GM23248 (cell line): ENCODE data around the gene KCNK6. TPM values are rescaled to one million over a fixed set of nuclear protein-coding genes. Genes with fewer than 3 reads are reported as not detected.
"Not testable (repeated sequence)": the region's sequence is repeated elsewhere in the genome, so short reads cannot be mapped to it uniquely, and the experiment has no call there.

Experiments used
- DNase-seq: peaks from one replicate; pipeline ENCODE4 v3.0.0-alpha.2; 2015
- H2AFZ ChIP-seq: fragments of 200-600 bp; sonication (generic); 2 replicates; pipeline ENCODE4 v1.6.1; 2016; ENCODE audit warnings: antibody characterized with exemption
- H3F3A ChIP-seq: fragments of 200-600 bp; sonication (generic); 2 replicates; pipeline ENCODE4 v1.6.1; 2016; ENCODE audit warnings: mild to moderate bottlenecking, antibody characterized with exemption, mixed run types; ENCODE audit not compliant: insufficient read depth
- H3K27ac ChIP-seq: fragments of 200-600 bp; sonication (generic); 2 replicates; pipeline ENCODE4 v1.5.1; 2016; ENCODE audit warnings: mild to moderate bottlenecking
- H3K27me3 ChIP-seq: fragments of 200-600 bp; sonication (generic); replicated peaks from 2 replicates; pipeline ENCODE4 v1.6.1; 2016; ENCODE audit warnings: mild to moderate bottlenecking; ENCODE audit not compliant: insufficient read depth
- H3K36me3 ChIP-seq: fragments of 200-600 bp; sonication (generic); 2 replicates; pipeline ENCODE4 v1.6.1; 2016; ENCODE audit warnings: low read depth, mild to moderate bottlenecking
- H3K4me1 ChIP-seq: fragments of 200-600 bp; sonication (generic); 2 replicates; pipeline ENCODE4 v1.6.1; 2016; ENCODE audit warnings: mild to moderate bottlenecking; ENCODE audit not compliant: insufficient read depth
- H3K4me2 ChIP-seq: fragments of 200-600 bp; sonication (generic); one replicate; pipeline ENCODE4 v1.6.1; 2016; ENCODE audit warnings: mild to moderate bottlenecking; ENCODE audit not compliant: unreplicated experiment
- H3K4me3 ChIP-seq: fragments of 200-600 bp; sonication (generic); 2 replicates; pipeline ENCODE4 v1.5.1; 2016; ENCODE audit warnings: mild to moderate bottlenecking
- H3K79me2 ChIP-seq: fragments of 200-600 bp; sonication (generic); 2 replicates; pipeline ENCODE4 v1.6.1; 2016; ENCODE audit warnings: mild to moderate bottlenecking; ENCODE audit not compliant: insufficient read depth
- H3K9ac ChIP-seq: fragments of 200-600 bp; sonication (generic); 2 replicates; pipeline ENCODE4 v1.6.1; 2016; ENCODE audit warnings: mild to moderate bottlenecking
- H3K9me2 ChIP-seq: fragments of 200-600 bp; sonication (generic); 2 replicates; pipeline ENCODE4 v1.6.1; 2016; ENCODE audit warnings: mixed run types, mild to moderate bottlenecking, moderate library complexity; ENCODE audit not compliant: insufficient read depth
- H3K9me3 ChIP-seq: fragments of 200-600 bp; sonication (generic); one replicate; pipeline ENCODE4 v1.6.1; 2017; ENCODE audit warnings: low read depth
- H4K20me1 ChIP-seq: fragments of 200-600 bp; sonication (generic); 2 replicates; pipeline ENCODE4 v1.6.0; 2016; ENCODE audit not compliant: insufficient read depth
- EZH2 ChIP-seq: fragments of 200-600 bp; sonication (generic); IDR thresholded peaks from 2 replicates; pipeline ENCODE4 v1.6.1; 2018; ENCODE audit warnings: antibody characterized with exemption, mild to moderate bottlenecking; ENCODE audit not compliant: insufficient read depth, poor library complexity, severe bottlenecking
- EZH2phosphoT487 ChIP-seq: fragments of 200-600 bp; sonication (generic); IDR thresholded peaks from 2 replicates; pipeline ENCODE4 v1.6.1; 2018; ENCODE audit warnings: antibody characterized with exemption, moderate library complexity, mild to moderate bottlenecking, low read depth; ENCODE audit not compliant: insufficient read depth
- WGBS, 2 experiments: methylation state at CpG; one replicate each; pipeline ENCODE4 v1.1.6; 2015 to 2017; ENCODE audit warnings: low lambda C conversion rate in 2 of 2, low coverage in 1 of 2; ENCODE audit errors: missing lambda C conversion rate in 2 of 2; 5-methylcytosine and 5-hydroxymethylcytosine counted together
- in situ Hi-C: fragments of 300-500 bp; cut with MboI; formaldehyde crosslinking; loops from 2 replicates; pipeline ENCODE4 v1.15.0; 2020
- polyA plus RNA-seq: library from polyadenylated mRNA; unstranded; fragments of >200 nt; fragmentation: Nextera tagmentation; extraction: Ambion mirVana; gene quantifications from 2 replicates; pipeline ENCODE4 v1.2.1, GENCODE V29; 2016
- total RNA-seq: library from RNA; depleted of rRNA; stranded (reverse); fragments of >200 nt; shearing (Covaris generic); gene quantifications from 2 replicates; pipeline ENCODE4 v1.2.3, GENCODE V29; 2014

KCNK6 gene
- total and polyA plus RNA-seq, 2 experiments from 2014 or later = 12.1 to 15.5 TPM

DNA sequence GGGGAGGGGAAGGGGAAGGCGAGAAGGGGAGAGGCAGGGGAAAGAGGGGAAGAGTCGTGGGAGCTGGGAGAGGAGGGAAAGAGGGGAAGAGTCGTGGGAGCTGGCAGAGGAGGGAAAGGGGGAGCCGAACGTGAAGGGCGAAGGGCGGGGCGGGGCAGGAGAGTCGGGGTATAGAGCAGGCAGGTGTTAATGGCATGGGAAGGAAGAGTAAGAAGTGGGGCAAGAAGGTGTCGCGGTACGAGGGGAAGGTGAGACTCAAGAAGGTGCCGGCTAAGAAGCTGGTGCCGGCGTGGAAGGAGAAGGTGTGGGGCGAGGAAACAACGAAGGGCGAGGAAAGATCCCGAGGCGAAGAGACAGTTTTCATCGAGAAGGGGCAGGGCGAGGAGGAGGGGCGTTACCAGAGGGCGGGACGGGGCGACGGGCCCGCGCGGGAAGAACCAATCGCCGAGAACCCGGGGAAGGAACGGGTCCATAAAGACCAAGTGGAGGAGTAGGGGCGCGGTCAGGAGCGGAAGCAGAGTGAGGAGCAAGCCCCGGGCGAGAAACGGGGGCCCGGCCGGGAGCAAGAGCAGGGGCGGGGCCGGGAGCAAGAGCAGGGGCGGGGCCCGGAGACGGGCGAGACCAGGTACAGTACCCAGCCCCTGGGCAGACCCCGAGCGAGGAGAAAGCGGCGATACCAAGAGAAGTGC is 16.4 kb downstream of the KCNK6 start:
- Histone ChIP-seq H3K27me3 (no peaks in the 10 kb centered on the region), H3F3A (peaks cover 9% of the 10 kb centered on the region; the same call in 1 of the 2 replicates), H3K9me2 (no peaks in the 10 kb centered on the region), H3K4me1 (no peaks in the 10 kb centered on the region), H4K20me1 (no peaks in the 10 kb centered on the region), H3K79me2 (no peaks in the 10 kb centered on the region), H3K4me2 (peak overlapping the region; percentile 93), H3K27ac (peak overlapping the region; percentile 51), H2AFZ (peak overlapping the region; percentile 99), H3K36me3 (no peaks in the 10 kb centered on the region), H3K9ac (peak overlapping the region; percentile 65), H3K4me3 (peak overlapping the region; percentile 87), H3K9me3 (no peaks in the 10 kb centered on the region)
- in situ Hi-C loops = no loop called here
- WGBS, 2 experiments = 1 to 2% methylated on average over 11 to 52 of the region's 52 CpGs
- DNase-seq = peak; percentile 98
- no peak for TF ChIP-seq EZH2phosphoT487
- no peak for TF ChIP-seq EZH2

DNA sequence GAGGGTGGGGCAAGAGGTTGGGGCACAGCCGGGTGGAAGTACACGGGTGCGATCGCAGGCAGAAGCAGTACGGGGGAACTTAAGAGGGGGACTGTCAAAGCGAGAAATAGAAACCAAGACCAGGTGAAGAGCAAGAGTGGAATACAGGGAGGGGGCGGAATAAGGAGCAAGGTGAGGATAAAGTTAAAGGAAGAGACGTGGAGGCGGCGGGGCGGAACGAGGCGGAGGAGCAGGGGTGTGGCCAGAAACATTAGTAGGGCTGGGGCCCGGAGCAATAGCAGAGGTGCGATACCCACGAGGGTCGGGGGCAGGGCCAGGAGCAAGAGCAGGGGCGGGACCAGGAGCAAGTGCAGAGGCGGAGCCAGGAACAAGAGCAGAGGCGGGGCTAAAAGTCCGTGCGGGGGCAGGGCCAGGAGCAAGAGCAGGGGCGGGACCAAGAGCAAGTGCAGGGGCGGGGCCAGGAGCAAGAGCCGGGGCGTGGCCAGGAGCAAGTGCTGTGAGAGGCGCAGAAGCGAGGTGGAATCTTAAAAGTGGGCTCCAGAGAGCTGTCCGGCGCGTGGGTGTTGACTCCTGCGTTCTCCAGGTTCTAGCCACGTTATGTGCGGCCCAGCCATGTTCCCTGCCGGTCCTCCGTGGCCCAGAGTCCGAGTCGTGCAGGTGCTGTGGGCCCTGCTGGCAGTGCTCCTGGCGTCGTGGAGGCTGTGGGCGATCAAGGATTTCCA is 17.2 kb downstream of the KCNK6 start:
- Histone ChIP-seq H3K9me3 (no peaks in the 10 kb centered on the region), H3K9me2 (no peaks in the 10 kb centered on the region), H3K27ac (peak overlapping the region; percentile 44), H3F3A (peaks cover 2% of the 10 kb centered on the region; the same call in 1 of the 2 replicates), H3K36me3 (no peaks in the 10 kb centered on the region), H3K4me3 (peak overlapping the region; percentile 87), H3K27me3 (no peaks in the 10 kb centered on the region), H2AFZ (peak overlapping the region; percentile 99), H3K4me2 (peak overlapping the region; percentile 93), H3K9ac (peak overlapping the region; percentile 65), H3K79me2 (no peaks in the 10 kb centered on the region), H4K20me1 (no peaks in the 10 kb centered on the region), H3K4me1 (no peaks in the 10 kb centered on the region)
- peak; percentile 97 for DNase-seq
- in situ Hi-C loops = no loop called here
- no peak for TF ChIP-seq EZH2
- TF ChIP-seq EZH2phosphoT487 = no peak
- WGBS, 2 experiments = 6 to 10% methylated on average over 32 to 41 of the region's 41 CpGs

DNA sequence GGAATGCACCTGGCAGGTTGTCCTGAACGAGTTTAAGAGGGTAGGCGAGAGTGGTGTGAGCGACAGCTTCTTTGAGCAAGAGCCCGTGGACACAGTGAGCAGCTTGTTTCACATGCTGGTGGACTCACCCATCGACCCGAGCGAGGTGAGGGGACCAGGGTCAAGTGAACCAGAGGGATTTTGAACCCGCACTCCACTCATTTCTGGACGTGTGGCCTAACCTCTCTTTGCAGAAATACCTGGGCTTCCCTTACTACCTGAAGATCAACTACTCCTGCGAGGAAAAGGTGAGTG is 17.7 kb downstream of the KCNK6 start:
- peak overlapping the region; percentile 93 for H3K4me2 ChIP-seq
- H3K9me3 ChIP-seq = no peaks in the 10 kb centered on the region
- H3K9me2 ChIP-seq = no peaks in the 10 kb centered on the region
- H3K9ac ChIP-seq = no peak overlapping the region
- no peaks in the 10 kb centered on the region for H3K79me2 ChIP-seq
- TF ChIP-seq EZH2phosphoT487 (no peak), EZH2 (no peak)
- H3K4me1 ChIP-seq = no peaks in the 10 kb centered on the region
- H2AFZ ChIP-seq = 0 out of 2 replicates have a peak overlapping the region, but pooled peaks have one; percentile 99
- no peak for DNase-seq
- H3K27me3 ChIP-seq = no peaks in the 10 kb centered on the region
- in situ Hi-C loops = no loop called here
- no peaks in the 10 kb centered on the region for H4K20me1 ChIP-seq
- H3F3A ChIP-seq = no peaks in the 10 kb centered on the region
- no peak overlapping the region for H3K27ac ChIP-seq
- WGBS, 2 experiments = 77% methylated on average over 10 of the region's 10 CpGs
- H3K4me3 ChIP-seq = peak overlapping the region; percentile 87
- H3K36me3 ChIP-seq = no peaks in the 10 kb centered on the region

DNA sequence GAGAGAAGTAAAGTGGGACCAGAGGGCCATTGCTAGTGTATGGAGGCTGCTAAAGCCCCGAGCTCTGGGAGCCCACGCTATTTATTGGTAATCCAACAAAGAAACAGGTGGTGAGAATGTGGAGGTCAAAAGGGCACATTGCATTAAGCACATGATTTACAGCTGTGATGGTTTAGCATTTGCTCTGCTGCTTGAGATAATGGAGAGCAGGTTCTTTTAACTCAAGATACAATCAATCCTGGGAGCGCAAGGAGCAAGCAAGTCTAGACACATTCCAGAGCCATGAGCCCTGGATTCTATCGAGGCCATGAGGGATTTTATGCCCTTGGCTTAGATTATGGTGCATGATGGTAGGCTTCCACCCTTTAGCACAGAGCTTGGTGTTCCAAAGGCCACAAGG is 19.4 kb downstream of the KCNK6 start:
- H3K4me2 ChIP-seq, H3K9me2 ChIP-seq, H3K4me3 ChIP-seq, H3K9ac ChIP-seq, H3K79me2 ChIP-seq, H2AFZ ChIP-seq, in situ Hi-C loops, H3K27me3 ChIP-seq, H3F3A ChIP-seq, H4K20me1 ChIP-seq, H3K9me3 ChIP-seq, H3K36me3 ChIP-seq, DNase-seq, H3K4me1 ChIP-seq, H3K27ac ChIP-seq: not testable (repeated sequence)
- 64 to 65% methylated on average over 4 of the region's 4 CpGs for WGBS, 2 experiments
